ENCODE results near the gene CCDC83.
"Not testable (repeated sequence)": the region's sequence is repeated elsewhere in the genome, so short reads cannot be mapped to it uniquely, and the experiment has no call there.

Gene CCDC83

DNA sequence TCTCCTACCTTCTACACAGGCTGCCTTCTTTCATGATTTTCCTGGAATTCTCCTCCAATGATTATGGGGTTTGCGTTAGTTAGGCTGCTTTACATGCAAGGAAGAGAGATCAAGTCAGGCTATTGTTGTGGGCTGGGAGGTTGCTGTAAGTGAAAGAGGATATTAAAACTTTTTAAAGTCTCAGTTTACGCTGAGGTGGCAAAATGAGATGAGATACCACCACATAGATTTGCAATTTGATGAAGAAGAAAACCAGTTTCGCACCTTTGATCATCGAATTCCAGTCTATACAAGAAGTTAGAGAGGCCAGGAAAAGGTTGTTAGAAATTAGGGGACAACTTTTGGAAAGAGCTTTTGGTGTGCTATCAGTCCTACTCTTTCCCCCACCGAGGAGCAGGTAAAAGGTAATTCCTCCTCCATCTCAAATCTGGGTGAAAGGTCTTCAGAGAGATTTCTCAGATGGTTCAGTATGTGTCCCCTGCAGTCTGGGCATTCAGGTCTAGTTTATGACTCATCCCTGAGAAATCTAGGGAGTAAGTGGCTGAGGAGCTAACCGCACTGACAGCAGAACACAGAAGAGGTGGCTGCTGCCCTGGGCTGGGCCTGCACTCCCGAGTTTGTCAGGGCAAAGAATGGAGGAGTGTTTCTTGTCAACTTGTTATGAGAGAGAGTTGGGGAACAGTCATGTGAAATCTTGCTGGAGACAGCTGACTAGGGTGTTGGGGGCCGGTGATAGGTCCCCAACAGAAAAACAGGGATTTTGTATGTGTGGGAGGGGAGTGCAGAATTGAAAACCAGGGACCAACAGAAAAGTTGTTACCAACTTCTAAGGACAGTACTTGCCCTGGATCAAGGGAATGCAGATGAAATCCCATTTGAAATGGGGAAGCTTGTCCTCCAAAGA, 34.7 kb downstream of the CCDC83 start:
- no peak for FAIRE-seq

DNA sequence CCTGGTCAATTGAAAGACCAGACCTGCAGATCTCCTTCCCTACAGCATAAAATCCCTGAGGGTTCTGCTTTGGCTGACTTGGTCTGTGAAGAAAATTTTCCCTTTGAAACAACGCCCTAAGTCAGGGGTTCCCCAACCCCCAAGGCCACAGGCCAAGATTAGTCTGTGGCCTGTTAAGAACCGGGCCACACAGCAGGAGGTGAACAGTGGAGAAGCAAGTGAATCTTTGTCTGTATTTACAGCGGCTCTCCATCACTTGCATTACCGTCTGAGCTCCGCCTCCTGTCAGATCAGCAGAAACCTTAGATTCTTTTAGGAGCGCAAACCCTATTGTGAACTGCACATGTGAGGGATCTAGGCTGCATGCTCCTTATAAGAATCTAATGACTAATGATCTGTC, 38.2 kb downstream of the CCDC83 start:
- no peak for FAIRE-seq

DNA sequence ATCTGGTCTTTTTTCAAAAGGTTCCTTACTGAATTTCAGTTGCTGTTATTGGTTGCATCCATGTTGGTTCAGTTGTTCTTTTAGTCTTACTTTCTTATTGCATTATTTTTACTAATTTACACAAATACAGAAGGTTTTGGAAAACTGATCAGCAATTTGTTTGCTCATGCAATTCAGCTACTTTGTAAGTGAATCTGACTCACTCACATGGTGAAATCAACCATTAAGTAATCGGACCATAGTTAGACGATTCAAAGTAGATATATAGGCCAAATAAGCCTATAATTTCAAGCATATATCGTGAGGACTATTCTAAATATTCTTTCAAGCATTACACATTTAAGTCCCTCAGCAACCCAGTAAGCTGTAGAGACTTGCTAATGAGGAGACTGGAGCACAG, 41.7 kb downstream of the CCDC83 start:
- no peak for FAIRE-seq

DNA sequence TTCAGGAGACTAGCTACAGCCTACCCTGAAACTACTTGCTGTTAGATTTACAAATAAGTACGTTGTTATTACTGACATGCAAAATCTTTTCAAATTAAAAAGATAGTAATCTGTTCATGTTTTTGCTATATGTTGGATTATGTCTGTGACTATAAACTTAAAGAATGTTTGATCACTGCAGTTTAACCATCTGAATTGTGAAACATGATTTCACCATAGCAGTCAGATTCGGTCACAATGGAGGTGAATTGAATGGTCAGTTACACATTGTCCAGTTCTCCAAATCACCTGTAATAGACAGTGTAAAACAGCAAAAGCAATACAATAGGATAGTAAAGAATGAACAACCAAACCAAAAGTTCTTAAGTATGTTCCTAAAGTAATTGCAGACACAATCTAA, 43.3 kb downstream of the CCDC83 start:
- FAIRE-seq: no peak

DNA sequence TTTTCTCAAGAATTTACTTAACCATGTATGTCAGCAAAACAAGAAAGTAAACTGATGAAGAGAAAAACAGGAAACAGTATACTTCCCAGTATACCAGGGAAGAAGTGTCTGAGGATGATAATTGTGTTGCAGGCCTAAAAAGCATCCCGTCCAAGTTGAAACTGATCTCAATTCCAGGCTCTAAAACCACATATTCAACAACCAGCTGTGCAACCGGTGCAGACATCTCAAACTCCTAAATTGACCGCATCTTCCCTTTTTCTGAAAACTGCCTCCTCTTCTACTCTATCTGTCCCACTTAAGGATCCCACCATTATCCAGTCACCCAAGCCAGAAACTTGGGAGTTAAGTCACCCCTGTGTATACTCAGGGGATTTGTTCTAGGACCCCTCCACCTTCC, 47.2 kb downstream of the CCDC83 start:
- FAIRE-seq: no peak

DNA sequence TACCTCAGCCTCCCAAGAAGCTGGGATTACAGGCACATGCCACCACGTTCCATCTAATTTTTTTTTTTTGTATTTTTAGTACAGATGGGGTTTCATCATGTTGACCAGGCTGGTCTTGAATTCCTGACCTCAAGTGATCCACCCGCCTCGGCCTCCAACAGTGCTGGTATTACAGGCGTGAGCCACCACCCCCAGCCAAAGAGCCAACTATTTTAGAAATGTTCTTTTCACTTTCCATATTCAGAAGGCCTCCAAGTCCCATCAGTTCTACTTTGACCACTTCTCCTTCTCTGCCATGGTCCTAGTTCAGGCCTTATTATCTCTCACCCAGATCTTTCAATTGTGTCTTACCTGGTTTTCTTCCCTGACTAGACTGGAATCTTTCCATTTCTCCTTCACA, 48.2 kb downstream of the CCDC83 start:
- no peak for FAIRE-seq

DNA sequence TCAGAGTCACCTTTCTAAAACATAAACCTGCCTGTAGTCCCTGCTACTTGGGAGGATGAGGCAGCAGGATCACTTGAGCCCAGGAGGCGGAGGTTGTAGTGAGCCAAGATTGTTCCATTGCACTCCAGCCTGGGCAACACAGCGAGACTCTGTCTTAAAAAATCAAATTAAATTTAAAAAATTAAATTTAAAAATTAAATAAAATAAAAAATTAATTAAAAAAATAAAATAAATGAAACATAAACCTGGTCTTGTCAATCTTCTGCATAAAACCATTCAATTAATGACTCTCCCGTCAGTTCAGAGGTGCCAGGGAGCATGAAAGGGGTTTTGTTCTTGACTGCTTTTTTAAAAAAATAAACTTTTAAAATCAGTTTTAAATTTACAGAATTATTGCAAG, 48.6 kb downstream of the CCDC83 start:
- no peak for FAIRE-seq

DNA sequence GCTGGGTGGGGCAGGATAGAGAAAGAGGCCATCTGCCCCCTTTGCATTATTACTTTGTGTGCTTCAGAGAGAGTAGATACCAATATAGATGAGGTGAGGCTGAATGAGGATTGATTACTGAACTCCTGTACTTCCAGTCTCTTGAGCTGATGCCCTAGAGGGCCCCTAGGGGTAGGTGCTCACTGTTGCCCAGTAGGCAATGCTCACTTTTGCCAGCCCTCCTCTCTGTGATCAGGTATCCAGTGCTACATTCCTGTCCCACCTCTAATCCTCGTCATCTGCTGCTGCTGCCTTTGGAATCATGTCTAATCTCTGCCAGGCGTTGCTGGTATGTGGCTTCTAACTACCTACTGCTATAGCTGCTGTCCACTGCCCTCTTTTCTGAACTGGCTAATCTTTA, 57.2 kb downstream of the CCDC83 start:
- FAIRE-seq: no peak

DNA sequence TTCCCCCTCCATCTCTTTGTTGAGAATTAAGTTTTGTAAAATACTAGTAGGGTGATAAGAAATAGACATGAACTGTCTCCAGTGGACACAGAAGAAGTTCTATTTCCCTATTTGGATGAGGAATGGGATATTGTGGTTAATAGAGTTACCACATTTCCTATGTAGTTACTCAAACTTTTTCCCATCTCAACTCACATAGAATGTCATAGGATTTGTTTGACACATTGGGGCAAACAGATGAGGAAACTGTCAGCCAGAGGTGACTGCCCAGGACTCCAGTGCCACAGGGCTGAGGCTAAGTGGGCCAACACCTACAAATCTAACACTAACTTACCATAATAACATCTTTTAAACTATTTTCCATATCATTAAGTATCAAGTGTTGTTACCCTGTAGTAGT, 58.3 kb downstream of the CCDC83 start:
- no peak for FAIRE-seq

DNA sequence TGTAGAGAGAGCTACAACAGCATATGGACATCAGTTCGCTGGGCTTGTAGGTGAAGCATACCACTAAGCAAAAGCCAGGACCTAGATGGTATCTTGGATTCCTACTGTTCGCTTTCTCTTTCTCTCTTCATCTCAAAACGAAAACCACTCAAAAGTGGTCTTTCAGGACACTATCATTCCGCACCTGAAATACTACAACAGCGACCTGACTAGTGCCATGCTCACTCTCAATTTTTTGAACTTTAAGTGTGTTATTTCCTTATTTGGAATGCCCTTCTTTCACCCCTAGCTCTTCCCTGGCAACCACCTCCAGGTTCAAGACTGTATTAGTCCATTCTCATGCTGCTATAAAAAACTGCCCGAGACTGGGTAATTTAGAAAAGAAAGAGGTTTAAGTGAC, 59.2 kb downstream of the CCDC83 start:
- FAIRE-seq: no peak

DNA sequence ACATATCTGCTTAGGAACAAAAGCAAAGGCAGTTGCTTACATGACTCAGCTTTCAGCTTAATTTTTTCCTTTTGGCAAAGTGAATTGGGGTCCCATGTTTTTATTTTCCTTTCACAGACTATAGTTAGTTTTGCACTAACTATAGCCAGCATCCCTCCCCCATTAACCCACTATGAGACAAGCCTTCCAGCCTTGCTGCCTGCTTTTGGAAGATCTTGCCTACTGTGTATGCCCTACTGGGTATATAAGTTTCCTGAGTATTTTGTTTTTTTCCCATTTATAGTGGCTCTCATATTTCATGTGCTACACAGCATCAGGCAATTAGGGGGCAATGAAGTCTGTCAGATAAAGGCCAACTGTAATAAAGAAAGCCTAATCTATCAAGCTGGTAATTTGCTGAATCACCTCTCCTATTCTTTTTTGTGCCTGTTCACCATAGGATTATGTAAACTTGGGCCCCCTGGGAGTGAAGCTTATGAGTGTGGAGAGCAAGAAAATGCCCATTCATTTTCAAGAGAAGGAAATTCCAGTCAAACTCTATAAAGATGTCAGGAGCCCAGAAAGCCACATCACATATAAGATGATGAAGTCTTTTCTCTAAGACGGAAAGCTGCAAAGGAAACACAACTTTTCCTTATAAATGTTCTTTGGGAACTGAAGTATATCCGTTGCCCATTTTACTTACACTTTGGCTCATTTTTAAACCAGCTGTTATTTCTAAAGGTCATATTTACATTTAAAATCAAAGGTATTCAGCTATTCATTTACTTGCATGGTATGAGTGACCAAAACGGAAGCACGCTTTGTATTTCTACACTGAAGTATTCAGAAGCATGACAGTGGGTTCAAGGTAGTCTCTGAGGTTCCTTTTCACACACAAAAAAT, 64.0 kb downstream of the CCDC83 start:
- FAIRE-seq: no peak

DNA sequence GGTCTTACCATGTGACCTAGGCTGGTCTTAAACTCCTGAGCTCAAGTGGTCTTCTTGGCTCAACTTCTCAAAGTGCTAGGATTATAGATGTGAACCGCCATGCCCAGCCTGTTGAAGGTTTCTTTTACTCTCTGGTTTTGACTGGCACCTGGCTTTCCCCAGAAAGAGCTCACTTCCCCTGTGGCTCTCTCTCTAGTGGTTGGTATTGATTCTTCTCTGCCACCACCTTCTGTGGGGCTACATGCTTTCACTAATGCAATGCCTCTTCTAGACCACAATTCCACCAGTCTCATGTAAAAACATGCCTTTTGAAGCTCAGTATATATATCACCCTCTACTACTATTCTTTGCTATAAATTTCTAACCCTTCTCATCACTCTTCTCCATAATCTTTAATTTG, 67.2 kb downstream of the CCDC83 start:
- FAIRE-seq: no peak

DNA sequence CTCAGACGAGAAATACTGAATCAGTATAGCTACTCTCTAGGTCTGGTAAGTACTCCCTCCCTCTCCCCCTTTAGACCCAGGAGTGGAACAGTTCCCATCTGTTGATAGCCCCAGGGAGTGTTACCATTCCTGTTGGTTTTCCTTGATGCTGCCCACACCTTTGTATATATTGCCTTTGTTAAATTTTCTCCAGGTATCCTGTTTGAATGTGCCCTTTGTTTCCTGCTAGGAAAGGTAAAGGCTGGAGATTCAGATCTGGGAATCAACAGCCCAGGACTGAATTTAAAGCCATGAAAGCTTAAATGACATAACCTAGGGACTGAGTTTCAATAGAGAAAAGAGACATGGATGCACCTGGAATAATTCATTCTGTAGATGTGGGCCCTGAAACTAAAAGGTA, 68.3 kb downstream of the CCDC83 start:
- FAIRE-seq: no peak

DNA sequence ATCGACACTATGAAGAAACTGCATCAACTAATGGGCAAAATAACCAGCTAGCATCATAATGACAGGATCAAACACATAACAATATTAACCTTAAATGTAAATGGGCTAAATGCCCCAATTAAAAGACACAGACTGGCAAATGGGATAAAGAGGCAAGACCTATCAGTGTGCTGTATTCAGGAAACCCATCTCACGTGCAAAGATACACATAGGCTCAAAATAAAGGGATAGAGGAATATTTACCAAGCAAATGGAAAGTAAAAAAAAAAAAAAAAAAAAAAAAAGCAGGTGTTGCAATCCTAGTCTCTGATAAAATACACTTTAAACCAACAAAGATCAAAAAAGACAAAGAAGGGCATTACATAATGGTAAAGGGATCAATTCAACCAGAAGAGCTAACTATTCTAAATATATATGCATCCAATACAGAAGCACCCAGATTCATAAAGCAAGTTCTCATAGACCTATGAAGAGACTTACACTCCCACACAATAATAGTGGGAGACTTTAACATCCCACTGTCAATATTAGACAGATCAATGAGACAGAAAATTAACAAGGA, 71.6 kb downstream of the CCDC83 start:
- FAIRE-seq: not testable (repeated sequence)

DNA sequence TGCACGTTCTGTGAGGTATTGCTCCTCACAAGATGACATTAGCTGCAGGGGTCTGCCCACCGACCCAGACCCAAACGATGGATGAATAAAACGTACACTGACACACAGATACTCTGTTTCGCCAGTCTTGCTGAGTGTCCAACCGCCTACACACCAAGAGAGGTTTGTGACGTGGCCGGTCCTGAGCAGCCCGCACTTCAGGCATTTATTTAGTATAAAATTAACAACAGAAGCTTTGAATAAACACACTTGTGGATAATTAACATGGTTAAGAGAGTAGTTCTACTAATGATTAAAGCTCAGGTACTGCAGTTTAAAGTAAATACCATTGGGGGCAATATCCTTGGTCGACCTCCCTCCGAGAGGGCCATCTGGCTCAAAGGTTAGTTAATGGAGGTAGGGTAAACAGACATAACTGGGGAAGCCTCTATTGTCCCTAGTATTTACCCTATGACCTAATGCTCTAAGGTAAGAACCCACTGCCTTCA, 75.7 kb downstream of the CCDC83 start:
- no peak for FAIRE-seq

DNA sequence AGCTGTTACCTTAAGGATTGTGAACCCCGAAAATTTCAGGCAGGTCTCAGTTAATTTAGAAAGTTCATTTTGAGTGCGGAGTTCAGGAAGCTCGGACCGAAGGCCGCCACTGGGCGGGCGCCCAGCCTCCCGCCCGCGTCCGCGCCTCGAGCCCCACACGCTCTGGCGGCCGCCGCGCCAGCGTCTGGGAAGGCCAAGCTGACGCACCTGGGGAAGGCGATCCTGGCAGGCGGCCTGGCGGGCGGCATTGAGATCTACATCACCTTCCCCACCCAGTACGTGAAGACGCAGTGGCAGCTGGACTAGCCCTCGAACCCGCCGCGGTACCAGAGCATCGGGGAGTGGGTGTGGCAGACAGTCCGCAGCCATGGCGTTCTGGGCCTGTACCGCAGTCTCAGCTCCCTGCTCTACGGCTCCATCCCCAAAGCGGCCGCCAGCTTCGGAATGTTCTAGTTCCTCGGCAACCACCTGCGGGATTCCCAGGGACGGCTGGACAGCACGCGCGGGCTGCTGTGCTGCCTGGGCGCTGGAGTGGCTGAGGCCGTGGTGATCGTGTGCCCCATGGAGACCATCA, 79.5 kb downstream of the CCDC83 start:
- no peak for FAIRE-seq

DNA sequence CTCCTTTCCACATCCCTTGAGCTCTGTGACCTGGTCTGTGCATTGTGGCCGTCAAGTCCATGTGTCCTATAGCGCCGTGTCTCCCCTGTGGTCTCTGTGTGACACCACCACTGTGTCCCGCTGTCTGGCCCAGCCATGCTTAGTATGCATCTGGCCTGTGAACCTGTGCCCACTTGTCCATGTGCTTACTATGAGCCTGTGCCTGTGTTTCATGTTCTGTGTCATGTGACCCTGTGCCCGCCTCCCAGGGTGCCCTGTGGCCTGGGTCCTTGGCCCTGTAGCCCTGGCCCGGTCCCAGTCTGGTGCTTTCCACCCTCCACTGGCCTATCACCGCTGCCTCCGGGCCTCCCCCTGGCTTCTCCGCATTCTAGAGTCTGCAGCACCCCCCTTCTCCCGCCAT, 80.6 kb downstream of the CCDC83 start:
- no peak for FAIRE-seq

DNA sequence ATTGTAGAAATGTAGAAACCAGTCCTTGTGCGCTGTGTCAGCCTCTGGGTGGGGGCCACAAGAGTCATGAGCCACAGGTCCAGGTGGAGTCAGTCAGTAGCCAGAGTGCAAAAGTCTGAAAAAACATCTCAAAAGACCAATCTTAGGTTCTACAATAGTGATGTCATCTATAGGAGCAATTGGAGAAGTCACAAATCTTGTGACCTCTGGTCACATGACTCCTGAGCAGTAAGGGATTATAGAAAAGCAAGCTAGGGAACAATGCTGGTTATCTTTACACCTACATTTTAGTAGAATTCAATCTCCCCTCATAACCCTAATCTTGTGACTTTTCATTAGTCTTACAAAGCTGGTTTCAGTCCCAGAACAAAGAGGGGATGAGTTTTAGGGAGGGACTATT, 82.7 kb downstream of the CCDC83 start:
- FAIRE-seq: no peak

DNA sequence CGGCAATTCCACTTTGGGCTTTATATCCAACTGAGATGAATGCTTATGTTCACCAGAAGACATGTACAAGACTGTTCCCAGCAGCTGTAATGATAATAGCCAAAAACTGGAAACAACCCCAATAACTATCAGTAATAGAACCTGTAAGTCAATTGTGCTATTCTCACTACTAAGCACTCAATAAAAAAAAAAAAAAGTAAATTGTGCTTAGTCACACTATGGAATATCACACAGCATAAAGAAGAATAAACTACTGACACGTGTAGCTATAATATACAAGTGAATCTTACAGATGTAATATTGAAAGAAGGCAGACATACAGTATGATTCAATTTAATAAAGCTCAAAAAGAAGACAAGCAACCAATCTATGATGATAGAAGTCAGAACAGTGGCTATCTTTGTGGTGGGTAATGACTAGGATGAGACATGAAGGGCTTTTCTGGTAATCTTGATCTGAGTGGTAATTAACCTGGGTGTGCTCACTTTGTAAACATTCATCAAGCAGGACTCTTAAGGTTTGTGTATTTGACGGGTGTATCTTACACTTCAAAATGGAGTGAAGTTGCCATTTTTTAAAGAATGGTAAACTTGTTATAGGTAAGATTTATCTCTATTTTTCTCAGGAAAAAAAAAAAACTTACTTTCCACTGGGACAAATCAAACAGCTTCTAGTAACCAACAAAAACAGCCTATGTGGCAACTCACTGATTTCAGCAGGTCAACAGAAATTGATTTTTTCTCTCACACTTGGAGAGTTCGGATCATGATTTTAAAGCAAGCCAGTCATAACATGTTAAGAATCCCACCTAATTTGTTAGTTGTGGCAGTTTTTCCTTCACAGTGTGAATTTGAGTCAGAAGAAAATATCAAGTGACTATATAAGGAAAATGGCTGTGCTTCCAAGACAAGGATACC, 84.2 kb downstream of the CCDC83 start:
- no peak for FAIRE-seq

DNA sequence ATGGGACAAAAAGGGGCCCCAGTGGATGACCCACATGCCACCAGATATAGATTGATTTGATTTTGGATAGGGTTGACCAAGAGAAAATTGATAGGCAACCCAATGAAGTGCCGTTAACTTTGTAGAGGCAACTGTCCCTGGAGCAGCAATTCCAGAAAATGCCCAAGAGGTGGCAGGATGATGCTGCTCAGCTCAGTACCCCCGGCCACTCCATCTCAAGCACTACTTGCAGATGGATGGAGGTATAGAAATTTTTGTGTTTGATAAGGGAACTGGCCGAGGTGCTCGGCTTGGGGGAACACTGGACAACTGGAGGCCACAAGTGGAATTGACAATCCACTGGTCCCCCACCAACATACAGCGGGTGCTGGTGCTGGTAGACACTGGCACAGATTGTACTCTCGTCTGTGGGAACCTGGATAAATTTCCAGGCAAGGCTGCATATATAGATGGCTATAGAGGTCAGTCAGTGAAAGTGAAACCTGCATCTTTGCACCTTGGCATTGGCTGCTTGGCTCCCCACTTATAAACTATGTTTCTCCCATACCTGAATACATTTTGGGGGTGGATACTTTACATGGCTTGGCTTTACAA, 86.3 kb downstream of the CCDC83 start:
- no peak for FAIRE-seq

DNA sequence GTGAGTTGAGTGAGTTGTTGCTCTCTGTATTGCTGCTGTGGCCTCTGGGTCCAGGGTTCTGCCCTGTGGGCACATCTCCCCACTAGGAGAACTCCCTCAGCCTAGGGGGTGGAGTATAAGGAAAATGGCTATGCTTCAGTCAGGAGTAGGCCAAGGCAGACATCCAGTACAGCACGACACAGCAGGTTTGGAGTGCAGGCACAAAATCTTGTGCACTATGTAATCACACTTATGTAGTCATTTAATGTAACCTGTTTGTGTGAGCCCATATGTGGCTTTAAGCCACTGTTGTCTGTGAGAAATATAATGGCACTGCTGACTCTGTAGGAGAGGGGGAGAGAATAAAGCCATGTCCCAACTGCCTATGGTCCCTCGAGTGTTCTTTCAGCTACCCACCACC, 90.1 kb downstream of the CCDC83 start:
- no peak for FAIRE-seq

DNA sequence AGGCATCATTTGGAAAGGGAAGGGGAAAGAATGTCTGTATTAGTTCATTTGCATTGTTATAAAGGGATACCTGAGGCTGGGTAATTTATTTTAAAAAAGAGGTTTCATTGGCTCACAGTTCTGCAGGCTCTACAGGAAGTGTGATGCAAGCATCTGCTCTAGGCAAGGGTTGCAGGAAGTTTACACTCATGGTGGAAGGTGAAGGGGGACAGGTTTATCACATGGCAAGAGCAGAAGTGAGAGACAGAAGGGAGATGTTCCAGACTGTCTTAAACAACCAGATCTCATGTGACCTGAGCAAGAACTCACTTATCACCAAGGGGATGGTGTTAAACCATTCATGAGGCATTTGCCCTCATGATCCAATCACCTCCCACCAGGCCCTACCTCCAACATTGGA, 90.6 kb downstream of the CCDC83 start:
- no peak for FAIRE-seq

Measured in islet of Langerhans (tissue), 1 donor.